Stimulated activated CD8-positive, alpha-beta memory T cell treated with anti-CD3 and anti-CD28 coated beads, Interleukin-7, amount 100 ng/mL, for 24 hours (primary cell): ENCODE data around the gene FAM53B.

ENCODE experiments used
- DNase-seq: peaks from one replicate; pipeline ENCODE4 v3.0.0-alpha.2; 2020; ENCODE audit warnings: low read depth

The FAM53B gene

GRCh38 chr10:124677749-124678556 is 66.2 kb downstream of the FAM53B start:
- no peak for DNase-seq

GRCh38 chr10:124677293-124677699 is 66.9 kb downstream of the FAM53B start:
- no peak for DNase-seq

- no peak for DNase-seq
Observed at GRCh38 chr10:124676416-124677062, 67.6 kb downstream of the FAM53B start.

GRCh38 chr10:124675824-124676223 is 68.4 kb downstream of the FAM53B start:
- DNase-seq = no peak

- no peak for DNase-seq
Observed at GRCh38 chr10:124675261-124675660, 68.9 kb downstream of the FAM53B start.

- no peak for DNase-seq
Observed at GRCh38 chr10:124674768-124675222, 69.4 kb downstream of the FAM53B start.

- no peak for DNase-seq
Observed at GRCh38 chr10:124672181-124672638, 72.0 kb downstream of the FAM53B start.

GRCh38 chr10:124671486-124672075 is 72.6 kb downstream of the FAM53B start:
- DNase-seq = no peak

GRCh38 chr10:124670849-124671248 is 73.3 kb downstream of the FAM53B start:
- no peak for DNase-seq

GRCh38 chr10:124669824-124670654 is 74.1 kb downstream of the FAM53B start:
- no peak for DNase-seq

- DNase-seq = no peak
Observed at GRCh38 chr10:124669141-124669823, 74.9 kb downstream of the FAM53B start.

- DNase-seq = no peak
Observed at GRCh38 chr10:124668517-124669051, 75.6 kb downstream of the FAM53B start.

- no peak for DNase-seq
Observed at GRCh38 chr10:124667425-124668345, 76.5 kb downstream of the FAM53B start.

GRCh38 chr10:124666494-124666893 is 77.7 kb downstream of the FAM53B start:
- DNase-seq = no peak

GRCh38 chr10:124665980-124666379 is 78.2 kb downstream of the FAM53B start:
- DNase-seq = no peak

GRCh38 chr10:124665558-124665957 is 78.6 kb downstream of the FAM53B start:
- DNase-seq = no peak

GRCh38 chr10:124665091-124665490 is 79.1 kb downstream of the FAM53B start:
- DNase-seq = no peak

- DNase-seq = no peak
Observed at GRCh38 chr10:124663766-124664360, 80.3 kb downstream of the FAM53B start.

- no peak for DNase-seq
Observed at GRCh38 chr10:124663228-124663627, 81.0 kb downstream of the FAM53B start.
